Measurements from ENCODE around the gene CASKIN1. TPM values are rescaled to one million over a fixed set of nuclear protein-coding genes. Genes with fewer than 3 reads are reported as not detected.

CASKIN1 gene
- polyA plus RNA-seq, 1 donor (not counting 4 experiments of a cell fraction or from before 2014, with no cell fraction given), result 0.04 TPM

DNA sequence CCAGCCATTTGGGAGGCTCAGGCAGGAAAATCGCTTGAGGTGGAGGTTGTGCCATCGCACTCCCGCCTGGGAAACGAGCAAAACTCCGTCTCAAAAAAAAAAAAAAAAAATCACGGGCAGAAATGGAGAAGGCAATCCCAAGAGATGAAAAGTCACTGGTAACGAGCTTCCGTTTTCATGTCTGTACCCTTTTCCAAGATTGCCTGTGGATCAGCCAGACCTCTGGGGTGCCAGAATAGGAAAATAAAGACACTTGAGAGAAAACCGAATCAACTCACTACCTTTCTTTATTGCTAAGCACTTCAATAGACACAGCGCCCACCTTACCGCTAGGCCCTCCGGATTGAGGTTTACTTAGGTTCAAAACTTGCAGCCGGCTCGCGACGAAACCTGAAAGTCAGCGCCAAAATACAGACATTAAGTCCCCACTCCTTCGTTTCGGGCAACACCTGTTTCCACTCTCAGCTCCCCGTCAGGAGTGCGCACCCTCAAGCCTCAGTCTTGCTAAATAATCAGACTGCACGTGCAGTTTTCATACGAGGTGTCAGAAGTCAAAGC is 41.8 kb downstream of the CASKIN1 start:
- dilution Hi-C loops (cut with MboI; ENCODE audit: extremely low pct_ligation_motif_present, low sequenced_read_pairs), result no loop called here
- H2AFZ ChIP-seq (ENCODE audit: control insufficient read depth, low read length), result no peak overlapping the region
- peak overlapping the region; percentile 79 to 94 (median 93) for H3K4me3 ChIP-seq (ENCODE audit: control insufficient read depth in 2 of 3, extremely low read depth in 1 of 3, insufficient read depth in 2 of 3, low read depth in 1 of 3, low read length in 3 of 3)
- peak overlapping the region; percentile 94 for H3K9ac ChIP-seq (ENCODE audit: control insufficient read depth, extremely low read depth, insufficient read depth, low read length)
- peaks cover 64% of the 10 kb centered on the region for H3K79me2 ChIP-seq (ENCODE audit: control insufficient read depth, insufficient read depth, low read length)
- peaks cover 11% of the 10 kb centered on the region for H3K9me1 ChIP-seq (ENCODE audit: control insufficient read depth, extremely low read depth, insufficient read depth, low read length)
- peaks cover 46% of the 10 kb centered on the region for H4K20me1 ChIP-seq (ENCODE audit: control insufficient read depth, extremely low read depth, insufficient read depth, low read length)
- no peak for FAIRE-seq
- H3K27ac ChIP-seq (ENCODE audit: control insufficient read depth, insufficient read depth, low read length), result peak overlapping the region; percentile 79
- H3K27me3 ChIP-seq (ENCODE audit: control insufficient read depth, extremely low read depth, insufficient read depth, low read length), result no peaks in the 10 kb centered on the region
- peak overlapping the region; percentile 83 for H3K4me2 ChIP-seq (ENCODE audit: control insufficient read depth, extremely low read depth, insufficient read depth, low read depth, low read length)
- peaks cover 57% of the 10 kb centered on the region for H3K4me1 ChIP-seq (ENCODE audit: control insufficient read depth, extremely low read depth, insufficient read depth, low read length)
- TF ChIP-seq, protein P1, sequence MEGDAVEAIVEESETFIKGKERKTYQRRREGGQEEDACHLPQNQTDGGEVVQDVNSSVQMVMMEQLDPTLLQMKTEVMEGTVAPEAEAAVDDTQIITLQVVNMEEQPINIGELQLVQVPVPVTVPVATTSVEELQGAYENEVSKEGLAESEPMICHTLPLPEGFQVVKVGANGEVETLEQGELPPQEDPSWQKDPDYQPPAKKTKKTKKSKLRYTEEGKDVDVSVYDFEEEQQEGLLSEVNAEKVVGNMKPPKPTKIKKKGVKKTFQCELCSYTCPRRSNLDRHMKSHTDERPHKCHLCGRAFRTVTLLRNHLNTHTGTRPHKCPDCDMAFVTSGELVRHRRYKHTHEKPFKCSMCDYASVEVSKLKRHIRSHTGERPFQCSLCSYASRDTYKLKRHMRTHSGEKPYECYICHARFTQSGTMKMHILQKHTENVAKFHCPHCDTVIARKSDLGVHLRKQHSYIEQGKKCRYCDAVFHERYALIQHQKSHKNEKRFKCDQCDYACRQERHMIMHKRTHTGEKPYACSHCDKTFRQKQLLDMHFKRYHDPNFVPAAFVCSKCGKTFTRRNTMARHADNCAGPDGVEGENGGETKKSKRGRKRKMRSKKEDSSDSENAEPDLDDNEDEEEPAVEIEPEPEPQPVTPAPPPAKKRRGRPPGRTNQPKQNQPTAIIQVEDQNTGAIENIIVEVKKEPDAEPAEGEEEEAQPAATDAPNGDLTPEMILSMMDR (optimal IDR thresholded peaks at IDR 0.05 in 1 of 3, IDR thresholded peaks at IDR 0.05 in 1 of 3, conservative IDR thresholded peaks at IDR 0.05 in 1 of 3; ENCODE audit: extremely low read depth in 1 of 3, insufficient read depth in 2 of 3, low read length in 3 of 3), result no peak
- no peak for TF ChIP-seq EZH2 (IDR thresholded peaks at IDR 0.05; ENCODE audit: low read length)
- no peak for DNase-seq (ENCODE audit: low read depth, low spot score)
- no peaks in the 10 kb centered on the region for H3K9me3 ChIP-seq (ENCODE audit: control insufficient read depth, low read depth, low read length)
- peaks cover 19 to 31% of the 10 kb centered on the region in 2 experiments for H3K36me3 ChIP-seq (ENCODE audit: control insufficient read depth in 2 of 2, extremely low read depth in 1 of 2, insufficient read depth in 2 of 2, low read length in 2 of 2)

DNA sequence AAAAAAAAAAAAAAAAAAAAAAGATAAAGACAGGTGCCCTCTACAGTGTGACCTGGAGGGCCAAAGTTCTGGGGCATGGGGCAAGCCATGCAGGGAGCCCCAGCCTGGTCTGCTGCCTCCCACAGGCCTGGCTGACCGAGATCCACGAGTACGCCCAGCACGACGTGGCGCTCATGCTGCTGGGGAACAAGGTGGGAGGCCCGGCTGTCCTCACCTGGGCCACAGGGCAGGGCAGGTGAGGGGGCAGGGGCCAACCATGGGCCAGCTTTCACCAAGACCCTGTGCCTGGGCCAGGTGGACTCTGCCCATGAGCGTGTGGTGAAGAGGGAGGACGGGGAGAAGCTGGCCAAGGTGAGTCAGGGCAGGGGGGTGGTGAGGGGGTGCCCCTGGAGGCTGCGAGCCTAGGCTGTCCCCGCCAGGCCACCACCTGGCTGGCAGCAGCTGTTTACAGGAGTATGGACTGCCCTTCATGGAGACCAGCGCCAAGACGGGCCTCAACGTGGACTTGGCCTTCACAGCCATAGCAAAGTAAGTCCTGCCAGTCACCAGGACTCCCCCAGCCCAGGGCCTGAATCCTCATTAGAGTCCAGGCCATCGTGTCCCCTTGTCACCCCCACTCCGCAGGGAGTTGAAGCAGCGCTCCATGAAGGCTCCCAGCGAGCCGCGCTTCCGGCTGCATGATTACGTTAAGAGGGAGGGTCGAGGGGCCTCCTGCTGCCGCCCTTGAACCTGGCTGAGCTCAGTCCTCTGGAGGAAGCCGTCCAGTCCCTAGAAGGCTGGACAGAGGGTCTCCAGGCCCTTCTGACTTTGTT is 43.5 kb downstream of the CASKIN1 start:
- Histone ChIP-seq H4K20me1 (ENCODE audit: control insufficient read depth, extremely low read depth, insufficient read depth, low read length) (peaks cover 37% of the 10 kb centered on the region), H3K4me2 (ENCODE audit: control insufficient read depth, extremely low read depth, insufficient read depth, low read depth, low read length) (peak overlapping the region; percentile 83), H2AFZ (ENCODE audit: control insufficient read depth, low read length) (no peak overlapping the region), H3K27me3 (ENCODE audit: control insufficient read depth, extremely low read depth, insufficient read depth, low read length) (no peaks in the 10 kb centered on the region), H3K4me1 (ENCODE audit: control insufficient read depth, extremely low read depth, insufficient read depth, low read length) (peaks cover 52% of the 10 kb centered on the region), H3K9me3 (ENCODE audit: control insufficient read depth, low read depth, low read length) (no peaks in the 10 kb centered on the region), H3K4me3 (ENCODE audit: control insufficient read depth in 2 of 3, extremely low read depth in 1 of 3, insufficient read depth in 2 of 3, low read depth in 1 of 3, low read length in 3 of 3) (peak overlapping the region; percentile 79 to 94 (median 93)), H3K9ac (ENCODE audit: control insufficient read depth, extremely low read depth, insufficient read depth, low read length) (peak overlapping the region; percentile 94), H3K27ac (ENCODE audit: control insufficient read depth, insufficient read depth, low read length) (peak overlapping the region; percentile 79), H3K9me1 (ENCODE audit: control insufficient read depth, extremely low read depth, insufficient read depth, low read length) (peaks cover 4% of the 10 kb centered on the region), H3K79me2 (ENCODE audit: control insufficient read depth, insufficient read depth, low read length) (peaks cover 47% of the 10 kb centered on the region), H3K36me3 (ENCODE audit: control insufficient read depth in 2 of 2, extremely low read depth in 1 of 2, insufficient read depth in 2 of 2, low read length in 2 of 2) (peaks cover 13 to 31% of the 10 kb centered on the region in 2 experiments)
- no peak for TF ChIP-seq EZH2 (IDR thresholded peaks at IDR 0.05; ENCODE audit: low read length)
- TF ChIP-seq, protein P1 (optimal IDR thresholded peaks at IDR 0.05 in 1 of 3, IDR thresholded peaks at IDR 0.05 in 1 of 3, conservative IDR thresholded peaks at IDR 0.05 in 1 of 3; ENCODE audit: extremely low read depth in 1 of 3, insufficient read depth in 2 of 3, low read length in 3 of 3), result peak in 1 of 3 experiments; percentile 14
- dilution Hi-C loops (cut with MboI; ENCODE audit: extremely low pct_ligation_motif_present, low sequenced_read_pairs), result no loop called here
- no peak for FAIRE-seq
- DNase-seq (ENCODE audit: low read depth, low spot score), result no peak

All from keratinocyte (primary cell).